ENCODE data around the gene SPATA16.

DNA sequence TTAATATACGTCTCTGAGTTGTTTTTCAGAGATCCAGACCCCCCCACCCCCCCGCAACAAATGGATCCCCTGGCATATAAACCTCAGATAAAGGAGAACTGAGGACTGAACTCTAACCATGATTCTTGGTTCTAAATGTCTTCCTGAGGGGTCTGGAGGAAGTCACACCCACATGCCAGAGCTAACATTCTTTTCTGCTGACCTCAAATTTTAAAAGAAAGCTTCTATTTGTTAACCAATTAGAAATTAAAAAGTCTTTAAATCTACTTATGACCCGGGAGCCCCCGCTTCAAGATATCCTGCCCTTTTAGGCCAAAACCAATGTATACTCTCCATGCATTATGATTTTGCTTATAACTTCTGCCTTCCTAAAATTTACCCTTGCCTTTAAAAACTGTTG, 202.2 kb downstream of the SPATA16 start:
- no peak for TF ChIP-seq POLR2AphosphoS5 (IDR thresholded peaks at IDR 0.05; ENCODE audit: low read depth)
- TF ChIP-seq, protein P1, sequence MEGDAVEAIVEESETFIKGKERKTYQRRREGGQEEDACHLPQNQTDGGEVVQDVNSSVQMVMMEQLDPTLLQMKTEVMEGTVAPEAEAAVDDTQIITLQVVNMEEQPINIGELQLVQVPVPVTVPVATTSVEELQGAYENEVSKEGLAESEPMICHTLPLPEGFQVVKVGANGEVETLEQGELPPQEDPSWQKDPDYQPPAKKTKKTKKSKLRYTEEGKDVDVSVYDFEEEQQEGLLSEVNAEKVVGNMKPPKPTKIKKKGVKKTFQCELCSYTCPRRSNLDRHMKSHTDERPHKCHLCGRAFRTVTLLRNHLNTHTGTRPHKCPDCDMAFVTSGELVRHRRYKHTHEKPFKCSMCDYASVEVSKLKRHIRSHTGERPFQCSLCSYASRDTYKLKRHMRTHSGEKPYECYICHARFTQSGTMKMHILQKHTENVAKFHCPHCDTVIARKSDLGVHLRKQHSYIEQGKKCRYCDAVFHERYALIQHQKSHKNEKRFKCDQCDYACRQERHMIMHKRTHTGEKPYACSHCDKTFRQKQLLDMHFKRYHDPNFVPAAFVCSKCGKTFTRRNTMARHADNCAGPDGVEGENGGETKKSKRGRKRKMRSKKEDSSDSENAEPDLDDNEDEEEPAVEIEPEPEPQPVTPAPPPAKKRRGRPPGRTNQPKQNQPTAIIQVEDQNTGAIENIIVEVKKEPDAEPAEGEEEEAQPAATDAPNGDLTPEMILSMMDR (conservative IDR thresholded peaks at IDR 0.05; ENCODE audit: low read depth in 2 of 2): no peak
- TF ChIP-seq EZH2 (IDR thresholded peaks at IDR 0.05; ENCODE audit: low read depth, unreplicated experiment): no peak
- no peak for TF ChIP-seq EZH2phosphoT487 (IDR thresholded peaks at IDR 0.05; ENCODE audit: unreplicated experiment)
- TF ChIP-seq CREB1 (CRISPR knock-in tag; IDR thresholded peaks at IDR 0.05; ENCODE audit: low read depth): no peak
- no peak for TF ChIP-seq ZNF331 (CRISPR knock-in tag; IDR thresholded peaks at IDR 0.05; ENCODE audit: low read depth)
- TF ChIP-seq REST (IDR thresholded peaks at IDR 0.05; ENCODE audit: unreplicated experiment): no peak
- no peak for TF ChIP-seq JUNB (IDR thresholded peaks at IDR 0.05; ENCODE audit: unreplicated experiment)
- TF ChIP-seq ETS1 (IDR thresholded peaks at IDR 0.05): no peak
- TF ChIP-seq, protein P2, sequence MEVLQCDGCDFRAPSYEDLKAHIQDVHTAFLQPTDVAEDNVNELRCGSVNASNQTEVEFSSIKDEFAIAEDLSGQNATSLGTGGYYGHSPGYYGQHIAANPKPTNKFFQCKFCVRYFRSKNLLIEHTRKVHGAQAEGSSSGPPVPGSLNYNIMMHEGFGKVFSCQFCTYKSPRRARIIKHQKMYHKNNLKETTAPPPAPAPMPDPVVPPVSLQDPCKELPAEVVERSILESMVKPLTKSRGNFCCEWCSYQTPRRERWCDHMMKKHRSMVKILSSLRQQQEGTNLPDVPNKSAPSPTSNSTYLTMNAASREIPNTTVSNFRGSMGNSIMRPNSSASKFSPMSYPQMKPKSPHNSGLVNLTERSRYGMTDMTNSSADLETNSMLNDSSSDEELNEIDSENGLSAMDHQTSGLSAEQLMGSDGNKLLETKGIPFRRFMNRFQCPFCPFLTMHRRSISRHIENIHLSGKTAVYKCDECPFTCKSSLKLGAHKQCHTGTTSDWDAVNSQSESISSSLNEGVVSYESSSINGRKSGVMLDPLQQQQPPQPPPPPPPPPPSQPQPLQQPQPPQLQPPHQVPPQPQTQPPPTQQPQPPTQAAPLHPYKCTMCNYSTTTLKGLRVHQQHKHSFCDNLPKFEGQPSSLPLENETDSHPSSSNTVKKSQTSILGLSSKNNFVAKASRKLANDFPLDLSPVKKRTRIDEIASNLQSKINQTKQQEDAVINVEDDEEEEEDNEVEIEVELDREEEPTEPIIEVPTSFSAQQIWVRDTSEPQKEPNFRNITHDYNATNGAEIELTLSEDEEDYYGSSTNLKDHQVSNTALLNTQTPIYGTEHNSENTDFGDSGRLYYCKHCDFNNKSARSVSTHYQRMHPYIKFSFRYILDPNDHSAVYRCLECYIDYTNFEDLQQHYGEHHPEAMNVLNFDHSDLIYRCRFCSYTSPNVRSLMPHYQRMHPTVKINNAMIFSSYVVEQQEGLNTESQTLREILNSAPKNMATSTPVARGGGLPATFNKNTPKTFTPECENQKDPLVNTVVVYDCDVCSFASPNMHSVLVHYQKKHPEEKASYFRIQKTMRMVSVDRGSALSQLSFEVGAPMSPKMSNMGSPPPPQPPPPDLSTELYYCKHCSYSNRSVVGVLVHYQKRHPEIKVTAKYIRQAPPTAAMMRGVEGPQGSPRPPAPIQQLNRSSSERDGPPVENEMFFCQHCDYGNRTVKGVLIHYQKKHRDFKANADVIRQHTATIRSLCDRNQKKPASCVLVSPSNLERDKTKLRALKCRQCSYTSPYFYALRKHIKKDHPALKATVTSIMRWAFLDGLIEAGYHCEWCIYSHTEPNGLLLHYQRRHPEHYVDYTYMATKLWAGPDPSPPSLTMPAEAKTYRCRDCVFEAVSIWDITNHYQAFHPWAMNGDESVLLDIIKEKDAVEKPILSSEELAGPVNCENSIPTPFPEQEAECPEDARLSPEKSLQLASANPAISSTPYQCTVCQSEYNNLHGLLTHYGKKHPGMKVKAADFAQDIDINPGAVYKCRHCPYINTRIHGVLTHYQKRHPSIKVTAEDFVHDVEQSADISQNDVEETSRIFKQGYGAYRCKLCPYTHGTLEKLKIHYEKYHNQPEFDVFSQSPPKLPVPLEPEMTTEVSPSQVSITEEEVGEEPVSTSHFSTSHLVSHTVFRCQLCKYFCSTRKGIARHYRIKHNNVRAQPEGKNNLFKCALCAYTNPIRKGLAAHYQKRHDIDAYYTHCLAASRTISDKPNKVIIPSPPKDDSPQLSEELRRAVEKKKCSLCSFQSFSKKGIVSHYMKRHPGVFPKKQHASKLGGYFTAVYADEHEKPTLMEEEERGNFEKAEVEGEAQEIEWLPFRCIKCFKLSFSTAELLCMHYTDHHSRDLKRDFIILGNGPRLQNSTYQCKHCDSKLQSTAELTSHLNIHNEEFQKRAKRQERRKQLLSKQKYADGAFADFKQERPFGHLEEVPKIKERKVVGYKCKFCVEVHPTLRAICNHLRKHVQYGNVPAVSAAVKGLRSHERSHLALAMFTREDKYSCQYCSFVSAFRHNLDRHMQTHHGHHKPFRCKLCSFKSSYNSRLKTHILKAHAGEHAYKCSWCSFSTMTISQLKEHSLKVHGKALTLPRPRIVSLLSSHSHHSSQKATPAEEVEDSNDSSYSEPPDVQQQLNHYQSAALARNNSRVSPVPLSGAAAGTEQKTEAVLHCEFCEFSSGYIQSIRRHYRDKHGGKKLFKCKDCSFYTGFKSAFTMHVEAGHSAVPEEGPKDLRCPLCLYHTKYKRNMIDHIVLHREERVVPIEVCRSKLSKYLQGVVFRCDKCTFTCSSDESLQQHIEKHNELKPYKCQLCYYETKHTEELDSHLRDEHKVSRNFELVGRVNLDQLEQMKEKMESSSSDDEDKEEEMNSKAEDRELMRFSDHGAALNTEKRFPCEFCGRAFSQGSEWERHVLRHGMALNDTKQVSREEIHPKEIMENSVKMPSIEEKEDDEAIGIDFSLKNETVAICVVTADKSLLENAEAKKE (CRISPR knock-in tag; IDR thresholded peaks at IDR 0.05): no peak
